ENCODE data around the gene OR2K2. TPM values are rescaled to one million over a fixed set of nuclear protein-coding genes. Genes with fewer than 3 reads are reported as not detected.

OR2K2 gene
- polyA plus RNA-seq, 3 donors = not detected

DNA sequence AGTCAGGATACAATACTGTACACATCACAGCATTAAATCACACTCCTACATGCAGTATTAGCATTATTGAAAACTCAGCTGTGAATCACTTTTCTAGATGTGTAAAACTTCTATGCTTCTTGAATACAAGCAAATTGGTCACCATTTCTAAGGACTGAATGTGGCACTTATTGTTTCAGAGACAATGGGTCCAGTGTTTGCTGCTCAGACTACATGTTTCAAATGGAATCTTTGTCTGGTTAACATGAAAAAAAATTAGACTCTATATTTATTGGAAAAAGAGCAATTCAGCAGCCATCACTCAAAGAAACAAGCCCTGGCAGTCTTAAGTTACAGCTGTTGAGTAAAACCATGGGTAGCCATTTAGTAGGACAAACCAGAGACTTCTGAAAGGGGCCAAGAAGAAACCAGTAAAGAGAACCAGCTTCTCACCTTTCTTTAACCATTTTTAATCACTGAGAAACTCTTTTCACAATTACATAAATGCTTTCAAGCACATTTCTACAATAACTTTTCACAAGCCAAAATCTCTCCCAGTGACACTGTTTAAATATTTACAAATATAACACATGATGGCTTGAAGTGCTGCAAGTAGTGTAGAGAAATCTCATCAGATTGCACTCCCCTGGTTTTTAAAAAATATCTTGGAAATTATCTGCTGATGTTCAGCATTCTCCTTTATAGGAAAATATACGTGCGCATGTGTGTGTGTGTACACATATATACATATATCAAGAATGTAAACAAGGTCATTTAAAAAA, 35.2 kb downstream of the OR2K2 start:
- intact Hi-C loops (cut with micrococcal nuclease) = loop anchor here (5.0 kb wide), 1 partner anchor 258 kb away; the partner anchor contains the start of gene LPAR1 (in 2 of the 2)
- Histone ChIP-seq H3K27me3 (ENCODE audit: control insufficient read depth in 2 of 2, insufficient read depth in 2 of 2, low read length in 2 of 2) (no peaks in the 10 kb centered on the region), H3K9ac (ENCODE audit: insufficient read depth, low read length, poor library complexity, severe bottlenecking) (no peak overlapping the region), H3K9me3 (replicated peaks in 1 of 2; ENCODE audit: control insufficient read depth in 1 of 2, insufficient read depth in 1 of 2, low read length in 2 of 2) (no peaks in the 10 kb centered on the region), H3K36me3 (replicated peaks in 1 of 2; ENCODE audit: control insufficient read depth in 1 of 2, insufficient read depth in 2 of 2, low read length in 2 of 2) (no peaks in the 10 kb centered on the region), H3K4me3 (replicated peaks in 1 of 3; ENCODE audit: low read depth in 2 of 3, low read length in 3 of 3) (no peak overlapping the region), H3K79me2 (ENCODE audit: insufficient read depth, low read length) (no peaks in the 10 kb centered on the region), H3K4me1 (ENCODE audit: control insufficient read depth in 1 of 2, insufficient read depth in 2 of 2, low read length in 2 of 2) (peaks cover 0 to 6% of the 10 kb centered on the region in 2 donors), H2AFZ (ENCODE audit: insufficient read depth, low read depth, low read length, poor library complexity, severe bottlenecking) (no peak overlapping the region), H4K20me1 (ENCODE audit: insufficient read depth, low read length) (no peaks in the 10 kb centered on the region), H3K4me2 (replicated peaks; ENCODE audit: extremely low read depth, low read length, poor library complexity, severe bottlenecking) (no peak overlapping the region), H3K27ac (ENCODE audit: low read depth in 1 of 2, low read length in 2 of 2) (no peak overlapping the region)
- H3K27ac Mint-ChIP-seq = no peak overlapping the region
- peaks cover 11% of the 10 kb centered on the region for H3K4me1 Mint-ChIP-seq
- TF ChIP-seq, protein P1, sequence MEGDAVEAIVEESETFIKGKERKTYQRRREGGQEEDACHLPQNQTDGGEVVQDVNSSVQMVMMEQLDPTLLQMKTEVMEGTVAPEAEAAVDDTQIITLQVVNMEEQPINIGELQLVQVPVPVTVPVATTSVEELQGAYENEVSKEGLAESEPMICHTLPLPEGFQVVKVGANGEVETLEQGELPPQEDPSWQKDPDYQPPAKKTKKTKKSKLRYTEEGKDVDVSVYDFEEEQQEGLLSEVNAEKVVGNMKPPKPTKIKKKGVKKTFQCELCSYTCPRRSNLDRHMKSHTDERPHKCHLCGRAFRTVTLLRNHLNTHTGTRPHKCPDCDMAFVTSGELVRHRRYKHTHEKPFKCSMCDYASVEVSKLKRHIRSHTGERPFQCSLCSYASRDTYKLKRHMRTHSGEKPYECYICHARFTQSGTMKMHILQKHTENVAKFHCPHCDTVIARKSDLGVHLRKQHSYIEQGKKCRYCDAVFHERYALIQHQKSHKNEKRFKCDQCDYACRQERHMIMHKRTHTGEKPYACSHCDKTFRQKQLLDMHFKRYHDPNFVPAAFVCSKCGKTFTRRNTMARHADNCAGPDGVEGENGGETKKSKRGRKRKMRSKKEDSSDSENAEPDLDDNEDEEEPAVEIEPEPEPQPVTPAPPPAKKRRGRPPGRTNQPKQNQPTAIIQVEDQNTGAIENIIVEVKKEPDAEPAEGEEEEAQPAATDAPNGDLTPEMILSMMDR (IDR thresholded peaks at IDR 0.05) = no peak
- no peaks in the 10 kb centered on the region for H3K36me3 Mint-ChIP-seq
- no peak for DNase-seq
- WGBS (ENCODE audit: insufficient coverage) = no CpG with 5 or more reads among the region's 2 CpGs
- H3K9me3 Mint-ChIP-seq = peaks cover 0 to 6% (median 0%) of the 10 kb centered on the region in 7 donors
- peaks cover 0 to 2% (median 1%) of the 10 kb centered on the region in 3 donors for H3K27me3 Mint-ChIP-seq (ENCODE audit: low read depth in 3 of 3)
- H3K4me3 Mint-ChIP-seq = no peak overlapping the region

DNA sequence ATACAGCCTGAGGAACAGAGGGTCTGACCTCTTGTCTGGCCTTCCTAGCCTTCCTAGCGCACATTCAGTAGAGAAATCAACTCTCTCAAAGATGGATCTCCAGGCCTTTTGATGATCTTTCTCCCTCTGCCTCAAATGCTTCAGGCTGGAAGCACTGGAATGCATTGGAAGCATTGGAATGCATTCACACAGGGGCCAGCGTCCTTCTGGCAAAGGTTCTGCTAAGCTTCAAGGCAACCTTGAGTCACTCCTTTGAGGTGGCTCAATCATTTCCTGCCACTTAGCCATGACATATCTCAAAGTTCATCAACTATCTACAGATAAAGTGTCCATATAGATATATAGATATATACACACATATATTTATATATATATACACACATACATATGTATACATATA, 42.9 kb downstream of the OR2K2 start:
- no peaks in the 10 kb centered on the region for H3K9me3 ChIP-seq (replicated peaks in 1 of 2; ENCODE audit: control insufficient read depth in 1 of 2, insufficient read depth in 1 of 2, low read length in 2 of 2)
- no peak overlapping the region for H3K9ac ChIP-seq (ENCODE audit: insufficient read depth, low read length, poor library complexity, severe bottlenecking)
- H3K9me3 Mint-ChIP-seq = peaks cover 0 to 2% (median 0%) of the 10 kb centered on the region in 7 donors
- peaks cover 47% of the 10 kb centered on the region for H3K4me1 Mint-ChIP-seq
- DNase-seq = peak in 1 of 3 donors; percentile 19
- no peak overlapping the region for H3K4me3 Mint-ChIP-seq
- no peaks in the 10 kb centered on the region for H4K20me1 ChIP-seq (ENCODE audit: insufficient read depth, low read length)
- no peaks in the 10 kb centered on the region for H3K79me2 ChIP-seq (ENCODE audit: insufficient read depth, low read length)
- peaks cover 0 to 3% (median 0%) of the 10 kb centered on the region in 3 donors for H3K27me3 Mint-ChIP-seq (ENCODE audit: low read depth in 3 of 3)
- no peaks in the 10 kb centered on the region for H3K36me3 ChIP-seq (replicated peaks in 1 of 2; ENCODE audit: control insufficient read depth in 1 of 2, insufficient read depth in 2 of 2, low read length in 2 of 2)
- peak overlapping the region in 2 of 7 donors; percentile 3 to 27 for H3K27ac Mint-ChIP-seq
- WGBS (ENCODE audit: insufficient coverage) = 64% methylated on average over 2 of the region's 2 CpGs
- TF ChIP-seq, protein P1 (IDR thresholded peaks at IDR 0.05) = no peak
- no peaks in the 10 kb centered on the region for H3K27me3 ChIP-seq (ENCODE audit: control insufficient read depth in 2 of 2, insufficient read depth in 2 of 2, low read length in 2 of 2)
- no peak overlapping the region for H3K4me3 ChIP-seq (replicated peaks in 1 of 3; ENCODE audit: low read depth in 2 of 3, low read length in 3 of 3)
- no peaks in the 10 kb centered on the region for H3K36me3 Mint-ChIP-seq
- intact Hi-C loops (cut with micrococcal nuclease) = no loop called here
- no peak overlapping the region for H3K27ac ChIP-seq (ENCODE audit: low read depth in 1 of 2, low read length in 2 of 2)
- H2AFZ ChIP-seq (ENCODE audit: insufficient read depth, low read depth, low read length, poor library complexity, severe bottlenecking) = no peak overlapping the region
- peaks cover 26 to 36% of the 10 kb centered on the region in 2 donors for H3K4me1 ChIP-seq (ENCODE audit: control insufficient read depth in 1 of 2, insufficient read depth in 2 of 2, low read length in 2 of 2)
- H3K4me2 ChIP-seq (replicated peaks; ENCODE audit: extremely low read depth, low read length, poor library complexity, severe bottlenecking) = no peak overlapping the region

Measured in CD14-positive monocyte (primary cell).